Measurements from ENCODE around the gene HOXD1.

- TF ChIP-seq POLR2A (IDR thresholded peaks at IDR 0.05) (no peak), CTCF (IDR thresholded peaks at IDR 0.05 in 8 of 11, conservative IDR thresholded peaks at IDR 0.05 in 3 of 11) (no peak), POLR2AphosphoS5 (IDR thresholded peaks at IDR 0.05) (no peak)
Observed at GRCh38 chr2:176181551-176181950, 6.9 kb upstream of the HOXD1 start.
